Measurements from ENCODE around the gene PNPLA6. TPM values are rescaled to one million over a fixed set of nuclear protein-coding genes. Genes with fewer than 3 reads are reported as not detected.

The PNPLA6 gene
- total and polyA plus RNA-seq, 2 of the 13 experiments (the other 11 are each of a cell fraction or from before 2014, with no cell fraction given): 24.9 to 28.2 TPM

- TF ChIP-seq ZGPAT (CRISPR knock-in tag; IDR thresholded peaks at IDR 0.05) (peak; percentile 96), ZFYVE20 (CRISPR knock-in tag; IDR thresholded peaks at IDR 0.05; ENCODE audit: borderline replicate concordance, low read depth) (no peak), ZNF160 (CRISPR knock-in tag; IDR thresholded peaks at IDR 0.05) (peak; percentile 82; the same call in 1 of the 2 replicates), DMTF1 (CRISPR knock-in tag; IDR thresholded peaks at IDR 0.05) (no peak), ZNF598 (CRISPR knock-in tag; IDR thresholded peaks at IDR 0.05; ENCODE audit: borderline replicate concordance) (no peak), NFRKB (IDR thresholded peaks at IDR 0.05) (no peak), ZNF768 (CRISPR knock-in tag; IDR thresholded peaks at IDR 0.05) (peak; percentile 75), ZBTB14 (CRISPR knock-in tag; IDR thresholded peaks at IDR 0.05) (peak; percentile 48; the same call in 1 of the 2 replicates)
- TF ChIP-seq, protein P1, sequence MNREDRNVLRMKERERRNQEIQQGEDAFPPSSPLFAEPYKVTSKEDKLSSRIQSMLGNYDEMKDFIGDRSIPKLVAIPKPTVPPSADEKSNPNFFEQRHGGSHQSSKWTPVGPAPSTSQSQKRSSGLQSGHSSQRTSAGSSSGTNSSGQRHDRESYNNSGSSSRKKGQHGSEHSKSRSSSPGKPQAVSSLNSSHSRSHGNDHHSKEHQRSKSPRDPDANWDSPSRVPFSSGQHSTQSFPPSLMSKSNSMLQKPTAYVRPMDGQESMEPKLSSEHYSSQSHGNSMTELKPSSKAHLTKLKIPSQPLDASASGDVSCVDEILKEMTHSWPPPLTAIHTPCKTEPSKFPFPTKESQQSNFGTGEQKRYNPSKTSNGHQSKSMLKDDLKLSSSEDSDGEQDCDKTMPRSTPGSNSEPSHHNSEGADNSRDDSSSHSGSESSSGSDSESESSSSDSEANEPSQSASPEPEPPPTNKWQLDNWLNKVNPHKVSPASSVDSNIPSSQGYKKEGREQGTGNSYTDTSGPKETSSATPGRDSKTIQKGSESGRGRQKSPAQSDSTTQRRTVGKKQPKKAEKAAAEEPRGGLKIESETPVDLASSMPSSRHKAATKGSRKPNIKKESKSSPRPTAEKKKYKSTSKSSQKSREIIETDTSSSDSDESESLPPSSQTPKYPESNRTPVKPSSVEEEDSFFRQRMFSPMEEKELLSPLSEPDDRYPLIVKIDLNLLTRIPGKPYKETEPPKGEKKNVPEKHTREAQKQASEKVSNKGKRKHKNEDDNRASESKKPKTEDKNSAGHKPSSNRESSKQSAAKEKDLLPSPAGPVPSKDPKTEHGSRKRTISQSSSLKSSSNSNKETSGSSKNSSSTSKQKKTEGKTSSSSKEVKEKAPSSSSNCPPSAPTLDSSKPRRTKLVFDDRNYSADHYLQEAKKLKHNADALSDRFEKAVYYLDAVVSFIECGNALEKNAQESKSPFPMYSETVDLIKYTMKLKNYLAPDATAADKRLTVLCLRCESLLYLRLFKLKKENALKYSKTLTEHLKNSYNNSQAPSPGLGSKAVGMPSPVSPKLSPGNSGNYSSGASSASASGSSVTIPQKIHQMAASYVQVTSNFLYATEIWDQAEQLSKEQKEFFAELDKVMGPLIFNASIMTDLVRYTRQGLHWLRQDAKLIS (CRISPR knock-in tag; IDR thresholded peaks at IDR 0.05): no peak
- TF ChIP-seq, protein P2, sequence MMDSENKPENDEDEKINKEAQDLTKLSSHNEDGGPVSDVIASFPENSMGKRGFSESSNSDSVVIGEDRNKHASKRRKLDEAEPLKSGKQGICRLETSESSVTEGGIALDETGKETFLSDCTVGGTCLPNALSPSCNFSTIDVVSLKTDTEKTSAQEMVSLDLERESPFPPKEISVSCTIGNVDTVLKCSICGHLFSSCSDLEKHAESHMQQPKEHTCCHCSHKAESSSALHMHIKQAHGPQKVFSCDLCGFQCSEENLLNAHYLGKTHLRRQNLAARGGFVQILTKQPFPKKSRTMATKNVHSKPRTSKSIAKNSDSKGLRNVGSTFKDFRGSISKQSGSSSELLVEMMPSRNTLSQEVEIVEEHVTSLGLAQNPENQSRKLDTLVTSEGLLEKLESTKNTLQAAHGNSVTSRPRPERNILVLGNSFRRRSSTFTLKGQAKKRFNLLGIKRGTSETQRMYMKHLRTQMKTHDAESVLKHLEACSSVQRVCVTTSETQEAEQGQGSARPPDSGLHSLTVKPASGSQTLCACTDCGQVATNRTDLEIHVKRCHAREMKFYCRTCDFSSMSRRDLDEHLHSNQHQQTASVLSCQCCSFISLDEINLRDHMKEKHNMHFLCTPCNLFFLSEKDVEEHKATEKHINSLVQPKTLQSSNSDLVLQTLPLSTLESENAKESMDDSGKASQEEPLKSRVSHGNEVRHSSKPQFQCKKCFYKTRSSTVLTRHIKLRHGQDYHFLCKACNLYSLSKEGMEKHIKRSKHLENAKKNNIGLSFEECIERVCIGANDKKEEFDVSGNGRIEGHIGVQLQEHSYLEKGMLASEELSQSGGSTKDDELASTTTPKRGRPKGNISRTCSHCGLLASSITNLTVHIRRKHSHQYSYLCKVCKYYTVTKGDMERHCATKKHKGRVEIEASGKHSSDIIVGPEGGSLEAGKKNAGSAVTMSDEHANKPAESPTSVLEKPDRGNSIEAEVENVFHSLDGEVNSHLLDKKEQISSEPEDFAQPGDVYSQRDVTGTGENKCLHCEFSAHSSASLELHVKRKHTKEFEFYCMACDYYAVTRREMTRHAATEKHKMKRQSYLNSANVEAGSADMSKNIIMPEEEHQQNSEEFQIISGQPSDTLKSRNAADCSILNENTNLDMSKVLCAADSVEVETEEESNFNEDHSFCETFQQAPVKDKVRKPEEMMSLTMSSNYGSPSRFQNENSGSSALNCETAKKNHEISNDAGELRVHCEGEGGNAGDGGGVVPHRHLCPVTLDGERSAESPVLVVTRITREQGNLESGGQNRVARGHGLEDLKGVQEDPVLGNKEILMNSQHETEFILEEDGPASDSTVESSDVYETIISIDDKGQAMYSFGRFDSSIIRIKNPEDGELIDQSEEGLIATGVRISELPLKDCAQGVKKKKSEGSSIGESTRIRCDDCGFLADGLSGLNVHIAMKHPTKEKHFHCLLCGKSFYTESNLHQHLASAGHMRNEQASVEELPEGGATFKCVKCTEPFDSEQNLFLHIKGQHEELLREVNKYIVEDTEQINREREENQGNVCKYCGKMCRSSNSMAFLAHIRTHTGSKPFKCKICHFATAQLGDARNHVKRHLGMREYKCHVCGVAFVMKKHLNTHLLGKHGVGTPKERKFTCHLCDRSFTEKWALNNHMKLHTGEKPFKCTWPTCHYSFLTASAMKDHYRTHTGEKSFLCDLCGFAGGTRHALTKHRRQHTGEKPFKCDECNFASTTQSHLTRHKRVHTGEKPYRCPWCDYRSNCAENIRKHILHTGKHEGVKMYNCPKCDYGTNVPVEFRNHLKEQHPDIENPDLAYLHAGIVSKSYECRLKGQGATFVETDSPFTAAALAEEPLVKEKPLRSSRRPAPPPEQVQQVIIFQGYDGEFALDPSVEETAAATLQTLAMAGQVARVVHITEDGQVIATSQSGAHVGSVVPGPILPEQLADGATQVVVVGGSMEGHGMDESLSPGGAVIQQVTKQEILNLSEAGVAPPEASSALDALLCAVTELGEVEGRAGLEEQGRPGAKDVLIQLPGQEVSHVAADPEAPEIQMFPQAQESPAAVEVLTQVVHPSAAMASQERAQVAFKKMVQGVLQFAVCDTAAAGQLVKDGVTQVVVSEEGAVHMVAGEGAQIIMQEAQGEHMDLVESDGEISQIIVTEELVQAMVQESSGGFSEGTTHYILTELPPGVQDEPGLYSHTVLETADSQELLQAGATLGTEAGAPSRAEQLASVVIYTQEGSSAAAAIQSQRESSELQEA (CRISPR knock-in tag; IDR thresholded peaks at IDR 0.05; ENCODE audit: not compliant biosample characterization): no peak
Measured at GRCh38 chr19:7522072-7522922, 13.2 kb upstream of the PNPLA6 start, which contains the start of gene MCOLN1 (continued).

All from HepG2 (cell line).